Measurements from ENCODE around the gene PARD3B.

- TF ChIP-seq CTCF (IDR thresholded peaks at IDR 0.05; ENCODE audit: insufficient read depth, low read length, poor library complexity, severe bottlenecking), result no peak
- TF ChIP-seq EZH2phosphoT487 (conservative IDR thresholded peaks at IDR 0.05; ENCODE audit: low read length), result no peak
These were observed 699.7 kb downstream of the PARD3B start for GRCh38 chr2:205245001-205245400.

Data from SU-DHL-6 (cell line).